Measurements from ENCODE around the gene NSUN4.

Gene NSUN4

GRCh38 chr1:46405197-46405555 is 64.6 kb downstream of the NSUN4 start:
- Mint-ChIP-seq H3K27ac (no peak overlapping the region), H3K36me3 (peaks cover 15% of the 10 kb centered on the region), H3K9me3 (no peaks in the 10 kb centered on the region), H3K27me3 (peaks cover 5% of the 10 kb centered on the region), H3K4me1 (peaks cover 10% of the 10 kb centered on the region), H3K4me3 (no peak overlapping the region)
- no peak for ATAC-seq

- ATAC-seq: no peak
- Mint-ChIP-seq H3K4me3 (no peak overlapping the region), H3K27ac (no peak overlapping the region), H3K9me3 (no peaks in the 10 kb centered on the region), H3K27me3 (no peaks in the 10 kb centered on the region), H3K4me1 (peaks cover 5% of the 10 kb centered on the region), H3K36me3 (peaks cover 16% of the 10 kb centered on the region)
These were observed 65.1 kb downstream of the NSUN4 start for GRCh38 chr1:46405724-46406123.

DNA sequence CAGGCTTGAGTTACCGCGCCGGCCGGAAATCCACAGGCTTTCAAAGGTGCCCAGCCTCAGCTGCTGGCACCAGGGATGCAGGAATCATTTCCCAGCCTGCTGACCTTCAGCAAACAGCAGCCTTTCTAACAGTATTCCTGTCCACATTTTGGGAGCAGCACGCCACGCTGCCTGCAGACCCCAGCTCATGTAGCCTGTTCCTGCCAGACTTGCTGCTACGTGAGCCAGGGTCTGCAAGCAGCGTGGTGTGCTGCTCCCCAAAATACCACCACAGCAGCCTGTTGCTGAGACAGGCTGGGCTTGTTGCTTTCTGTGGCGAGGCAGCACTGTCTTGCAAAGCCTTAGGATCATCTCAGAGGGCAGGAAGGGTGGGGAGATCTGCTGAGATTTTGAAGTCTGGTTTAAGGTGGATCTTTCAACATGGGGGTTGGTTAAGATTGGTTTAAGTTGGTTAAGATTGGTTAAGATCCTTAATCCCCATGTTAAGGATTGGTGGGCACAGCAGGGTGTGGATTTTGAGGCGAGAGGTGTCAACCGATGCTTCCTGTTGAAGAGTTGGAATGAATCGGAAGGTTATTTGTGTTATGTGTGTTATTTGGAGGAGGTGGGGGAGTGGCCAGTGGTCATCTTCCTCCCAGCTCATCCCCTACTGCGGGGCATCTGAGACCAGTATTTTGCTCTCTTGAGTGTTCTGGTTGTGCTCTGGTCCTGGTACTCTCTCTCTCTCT is 66.4 kb downstream of the NSUN4 start:
- Mint-ChIP-seq H3K36me3 (peaks cover 19% of the 10 kb centered on the region), H3K4me3 (no peak overlapping the region), H3K27ac (no peak overlapping the region), H3K4me1 (peaks cover 5% of the 10 kb centered on the region), H3K9me3 (no peaks in the 10 kb centered on the region), H3K27me3 (no peaks in the 10 kb centered on the region)
- ATAC-seq: no peak

GRCh38 chr1:46407636-46408035 is 67.0 kb downstream of the NSUN4 start:
- H3K4me1 Mint-ChIP-seq: peaks cover 5% of the 10 kb centered on the region
- no peaks in the 10 kb centered on the region for H3K9me3 Mint-ChIP-seq
- no peak for ATAC-seq
- no peak overlapping the region for H3K4me3 Mint-ChIP-seq
- no peak overlapping the region for H3K27ac Mint-ChIP-seq
- no peaks in the 10 kb centered on the region for H3K27me3 Mint-ChIP-seq
- peaks cover 19% of the 10 kb centered on the region for H3K36me3 Mint-ChIP-seq

- ATAC-seq: no peak
- Mint-ChIP-seq H3K27ac (no peak overlapping the region), H3K36me3 (peaks cover 14% of the 10 kb centered on the region), H3K27me3 (no peaks in the 10 kb centered on the region), H3K9me3 (no peaks in the 10 kb centered on the region), H3K4me1 (peaks cover 5% of the 10 kb centered on the region), H3K4me3 (no peak overlapping the region)
These were observed 67.9 kb downstream of the NSUN4 start for GRCh38 chr1:46408356-46409062.

DNA sequence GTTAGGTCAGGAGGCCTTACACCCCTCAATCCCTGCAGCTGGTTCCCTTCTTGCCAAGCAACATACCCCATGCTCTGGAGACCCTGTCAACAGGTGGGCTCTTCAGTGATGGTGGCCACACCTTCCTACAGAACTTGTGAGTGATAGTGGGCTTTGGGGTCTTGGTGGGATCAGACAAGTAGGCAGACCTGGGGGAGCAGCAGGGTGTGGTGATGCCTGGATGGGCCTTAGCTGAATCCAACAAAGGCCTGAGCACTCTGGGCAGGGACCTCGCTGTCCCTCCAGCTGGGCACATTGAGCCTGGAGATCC is 68.4 kb downstream of the NSUN4 start:
- Mint-ChIP-seq H3K27ac (no peak overlapping the region), H3K4me1 (peaks cover 5% of the 10 kb centered on the region), H3K36me3 (peaks cover 13% of the 10 kb centered on the region), H3K4me3 (no peak overlapping the region), H3K27me3 (no peaks in the 10 kb centered on the region), H3K9me3 (no peaks in the 10 kb centered on the region)
- no peak for ATAC-seq

DNA sequence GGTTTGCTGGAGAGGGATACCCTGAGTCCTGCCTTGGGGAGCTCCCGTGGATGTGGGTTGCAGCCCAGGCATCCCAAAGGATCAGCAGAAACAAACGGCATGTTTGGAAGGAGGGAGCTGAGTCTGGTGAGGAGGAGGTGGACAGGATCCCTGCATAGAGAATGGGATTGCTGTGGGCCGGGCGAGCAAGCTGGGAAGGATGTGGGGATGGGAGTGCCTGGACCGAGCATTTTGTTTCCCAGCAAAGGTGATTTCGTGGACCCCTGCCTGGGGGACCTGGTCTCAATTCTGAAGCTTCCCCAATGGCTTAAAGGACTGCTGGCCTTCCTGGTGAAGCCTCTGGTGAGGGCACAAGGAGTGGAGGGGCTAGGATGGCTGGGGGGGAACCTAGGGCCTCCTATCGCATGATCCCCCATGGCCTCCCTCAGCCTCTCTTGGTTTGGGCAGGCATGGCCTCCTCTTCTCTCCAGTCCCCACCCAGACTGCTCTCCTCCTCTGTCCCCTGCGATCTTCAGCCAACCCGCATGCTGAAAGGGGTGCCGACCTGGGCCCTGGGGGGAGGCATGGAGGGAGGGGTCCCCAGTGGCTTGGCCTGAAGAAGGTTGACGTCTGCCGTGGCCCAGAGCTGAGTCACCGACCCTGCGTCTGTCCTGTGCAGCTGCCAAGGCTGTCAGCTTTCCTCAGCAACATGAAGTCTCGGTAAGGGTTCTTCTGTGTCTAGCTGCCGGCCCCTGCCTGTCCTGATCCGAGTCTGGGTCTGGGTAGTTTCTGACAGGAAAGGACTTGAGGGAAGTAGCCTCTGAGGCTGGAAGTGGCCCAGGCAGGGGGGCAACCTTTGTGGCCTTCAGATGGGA is 69.8 kb downstream of the NSUN4 start:
- no peak for ATAC-seq
- H3K27ac Mint-ChIP-seq: no peak overlapping the region
- H3K36me3 Mint-ChIP-seq: peaks cover 13% of the 10 kb centered on the region
- peaks cover 5% of the 10 kb centered on the region for H3K4me1 Mint-ChIP-seq
- no peaks in the 10 kb centered on the region for H3K27me3 Mint-ChIP-seq
- no peak overlapping the region for H3K4me3 Mint-ChIP-seq
- H3K9me3 Mint-ChIP-seq: no peaks in the 10 kb centered on the region

- no peak overlapping the region for H3K4me3 Mint-ChIP-seq
- no peaks in the 10 kb centered on the region for H3K9me3 Mint-ChIP-seq
- H3K27me3 Mint-ChIP-seq: no peaks in the 10 kb centered on the region
- H3K36me3 Mint-ChIP-seq: peaks cover 13% of the 10 kb centered on the region
- H3K4me1 Mint-ChIP-seq: peaks cover 5% of the 10 kb centered on the region
- ATAC-seq: no peak
- H3K27ac Mint-ChIP-seq: no peak overlapping the region
These were observed 70.4 kb downstream of the NSUN4 start for GRCh38 chr1:46411010-46411405.

Data from stimulated activated memory B cell treated with anti-CD40 and anti-IgM and Interleukin-4, amounts not matched to agents 10 μg/mL and 1 μg/mL and 100 μg/mL, for 72 hours (primary cell).